Mucosa of stomach (tissue), 1 donor: ENCODE measurements around the gene ADGRD1.

Experiments used
- H3K27me3 ChIP-seq: one replicate; pipeline ENCODE4 v1.7.0; 2013; ENCODE audit warnings: mild to moderate bottlenecking, low read length; ENCODE audit not compliant: control insufficient read depth, insufficient read depth
- H3K36me3 ChIP-seq: one replicate; pipeline ENCODE4 v1.7.0; 2013; ENCODE audit warnings: low read length; ENCODE audit not compliant: control insufficient read depth, insufficient read depth
- H3K4me1 ChIP-seq: one replicate; pipeline ENCODE4 v1.7.0; 2013; ENCODE audit warnings: mild to moderate bottlenecking, low read length; ENCODE audit not compliant: control insufficient read depth, insufficient read depth
- H3K4me3 ChIP-seq: one replicate; pipeline ENCODE4 v1.7.0; 2013; ENCODE audit warnings: low read length
- H3K9ac ChIP-seq: one replicate; pipeline ENCODE4 v1.7.0; 2013; ENCODE audit warnings: mild to moderate bottlenecking, low read length, moderate library complexity
- H3K9me3 ChIP-seq: one replicate; pipeline ENCODE4 v1.7.0; 2013; ENCODE audit warnings: mild to moderate bottlenecking, low read length, moderate library complexity; ENCODE audit not compliant: control insufficient read depth
- donor health status: Pancreatic carcinoma.

Gene ADGRD1

GRCh38 chr12:130945786-130946492 is 7.8 kb upstream of the ADGRD1 start:
- Histone ChIP-seq H3K9ac (no peak overlapping the region), H3K27me3 (no peaks in the 10 kb centered on the region), H3K36me3 (no peaks in the 10 kb centered on the region), H3K4me1 (no peaks in the 10 kb centered on the region), H3K9me3 (no peaks in the 10 kb centered on the region), H3K4me3 (no peak overlapping the region)

- no peak overlapping the region for H3K4me3 ChIP-seq
- no peaks in the 10 kb centered on the region for H3K36me3 ChIP-seq
- no peaks in the 10 kb centered on the region for H3K9me3 ChIP-seq
- H3K27me3 ChIP-seq: no peaks in the 10 kb centered on the region
- H3K9ac ChIP-seq: no peak overlapping the region
- H3K4me1 ChIP-seq: no peaks in the 10 kb centered on the region
These were observed 6.6 kb upstream of the ADGRD1 start for GRCh38 chr12:130947028-130947613.

- no peak overlapping the region for H3K9ac ChIP-seq
- H3K4me3 ChIP-seq: no peak overlapping the region
These were observed 5.6 kb upstream of the ADGRD1 start for GRCh38 chr12:130948136-130948535.

GRCh38 chr12:130948751-130949150 is 5.0 kb upstream of the ADGRD1 start:
- H3K27me3 ChIP-seq: no peaks in the 10 kb centered on the region
- H3K9ac ChIP-seq: no peak overlapping the region
- H3K9me3 ChIP-seq: no peaks in the 10 kb centered on the region
- H3K4me3 ChIP-seq: no peak overlapping the region
- H3K36me3 ChIP-seq: no peaks in the 10 kb centered on the region
- no peaks in the 10 kb centered on the region for H3K4me1 ChIP-seq

More at GRCh38 chr12:130948136-130948535, 5.6 kb upstream of the ADGRD1 start:
- Histone ChIP-seq H3K27me3 (no peaks in the 10 kb centered on the region), H3K9me3 (no peaks in the 10 kb centered on the region), H3K4me1 (no peaks in the 10 kb centered on the region), H3K36me3 (no peaks in the 10 kb centered on the region)

- no peak overlapping the region for H3K4me3 ChIP-seq
- no peak overlapping the region for H3K9ac ChIP-seq
- peaks cover 3% of the 10 kb centered on the region for H3K4me1 ChIP-seq
- peaks cover 7% of the 10 kb centered on the region for H3K27me3 ChIP-seq
- no peaks in the 10 kb centered on the region for H3K9me3 ChIP-seq
- H3K36me3 ChIP-seq: no peaks in the 10 kb centered on the region
These were observed 3.9 kb upstream of the ADGRD1 start for GRCh38 chr12:130949806-130950205.

GRCh38 chr12:130951636-130952035 is 2.1 kb upstream of the ADGRD1 start:
- Histone ChIP-seq H3K4me1 (peaks cover 3% of the 10 kb centered on the region), H3K9ac (no peak overlapping the region), H3K9me3 (no peaks in the 10 kb centered on the region), H3K36me3 (no peaks in the 10 kb centered on the region), H3K27me3 (peaks cover 7% of the 10 kb centered on the region), H3K4me3 (no peak overlapping the region)

GRCh38 chr12:130952171-130952954 is 1.3 kb upstream of the ADGRD1 start:
- no peaks in the 10 kb centered on the region for H3K36me3 ChIP-seq
- peaks cover 7% of the 10 kb centered on the region for H3K27me3 ChIP-seq
- no peak overlapping the region for H3K9ac ChIP-seq
- peaks cover 3% of the 10 kb centered on the region for H3K4me1 ChIP-seq
- no peaks in the 10 kb centered on the region for H3K9me3 ChIP-seq
- no peak overlapping the region for H3K4me3 ChIP-seq

- Histone ChIP-seq H3K4me3 (no peak overlapping the region), H3K36me3 (no peaks in the 10 kb centered on the region), H3K4me1 (peaks cover 3% of the 10 kb centered on the region), H3K27me3 (peaks cover 7% of the 10 kb centered on the region), H3K9ac (peak overlapping the region; percentile 59), H3K9me3 (no peaks in the 10 kb centered on the region)
These were observed 781 bp downstream of the ADGRD1 start for GRCh38 chr12:130954544-130954831.

- no peak overlapping the region for H3K4me3 ChIP-seq
- H3K9me3 ChIP-seq: no peaks in the 10 kb centered on the region
- H3K36me3 ChIP-seq: no peaks in the 10 kb centered on the region
- H3K27me3 ChIP-seq: peaks cover 7% of the 10 kb centered on the region
- H3K4me1 ChIP-seq: peaks cover 3% of the 10 kb centered on the region
- H3K9ac ChIP-seq: no peak overlapping the region
These were observed 1.6 kb downstream of the ADGRD1 start for GRCh38 chr12:130955238-130955816.

- no peak overlapping the region for H3K4me3 ChIP-seq
- H3K4me1 ChIP-seq: peaks cover 3% of the 10 kb centered on the region
- H3K36me3 ChIP-seq: no peaks in the 10 kb centered on the region
- no peak overlapping the region for H3K9ac ChIP-seq
- H3K9me3 ChIP-seq: no peaks in the 10 kb centered on the region
- H3K27me3 ChIP-seq: peaks cover 7% of the 10 kb centered on the region
These were observed 2.3 kb downstream of the ADGRD1 start for GRCh38 chr12:130956009-130956408.

GRCh38 chr12:130956456-130957303 is 3.0 kb downstream of the ADGRD1 start:
- H3K27me3 ChIP-seq: peaks cover 7% of the 10 kb centered on the region
- H3K36me3 ChIP-seq: no peaks in the 10 kb centered on the region
- no peak overlapping the region for H3K9ac ChIP-seq
- peaks cover 3% of the 10 kb centered on the region for H3K4me1 ChIP-seq
- H3K4me3 ChIP-seq: no peak overlapping the region
- H3K9me3 ChIP-seq: no peaks in the 10 kb centered on the region
